ENCODE measurements around the gene MS4A14.
"Not testable (repeated sequence)": the region's sequence is repeated elsewhere in the genome, so short reads cannot be mapped to it uniquely, and the experiment has no call there.

Gene MS4A14

DNA sequence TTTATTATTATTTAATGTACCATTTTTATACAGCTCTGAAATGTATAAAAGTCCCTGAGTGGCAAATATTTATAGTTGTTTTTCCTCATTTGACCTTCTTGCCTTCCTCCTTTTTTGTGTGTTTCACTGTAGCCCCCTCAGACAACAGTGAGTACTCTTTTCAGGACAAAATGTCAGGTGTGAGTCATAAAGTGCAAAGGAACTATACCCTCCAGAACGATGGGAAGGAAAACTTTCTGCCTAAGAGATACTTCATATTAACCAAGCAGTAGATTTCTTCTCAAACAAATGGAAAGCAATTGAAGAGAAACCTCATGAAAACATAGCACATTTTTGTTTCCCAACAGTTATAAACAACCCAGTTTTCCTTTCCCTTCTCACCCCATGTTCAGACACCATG is 34.0 kb upstream of the MS4A14 start:
- Histone ChIP-seq H3K36me3 (ENCODE audit: control insufficient read depth, insufficient read depth, low read length) (no peaks in the 10 kb centered on the region), H2BK120ac (ENCODE audit: low read depth, low read length) (no peak overlapping the region), H2BK15ac (replicated peaks; ENCODE audit: low read depth) (no peak overlapping the region), H3K23ac (ENCODE audit: low read length) (no peak overlapping the region), H3K18ac (ENCODE audit: low read length) (no peak overlapping the region), H3K4ac (ENCODE audit: low read depth, low read length) (no peak overlapping the region), H2AK5ac (ENCODE audit: low read length) (no peak overlapping the region), H3K27me3 (ENCODE audit: insufficient read depth, low read length, poor library complexity) (no peaks in the 10 kb centered on the region), H3K56ac (ENCODE audit: low read length) (no peak overlapping the region), H3K4me2 (ENCODE audit: low read length) (no peak overlapping the region), H3K27ac (ENCODE audit: low read depth, low read length) (no peak overlapping the region), H4K8ac (ENCODE audit: low read depth, low read length) (no peak overlapping the region), H2BK5ac (ENCODE audit: low read length) (no peak overlapping the region), H3K4me1 (ENCODE audit: control insufficient read depth, low read depth, low read length) (no peaks in the 10 kb centered on the region), H4K5ac (ENCODE audit: low read length) (no peak overlapping the region), H3K79me2 (ENCODE audit: control insufficient read depth, insufficient read depth, low read length) (no peaks in the 10 kb centered on the region), H3K79me1 (ENCODE audit: low read length) (no peaks in the 10 kb centered on the region), H3K9ac (ENCODE audit: low read length) (no peak overlapping the region), H3K4me3 (ENCODE audit: low read length) (no peak overlapping the region)
- no CpG with 5 or more reads among the region's 1 CpG for WGBS (ENCODE audit: extremely low coverage, insufficient coverage, low lambda C conversion rate)
- DNase-seq = no peak

DNA sequence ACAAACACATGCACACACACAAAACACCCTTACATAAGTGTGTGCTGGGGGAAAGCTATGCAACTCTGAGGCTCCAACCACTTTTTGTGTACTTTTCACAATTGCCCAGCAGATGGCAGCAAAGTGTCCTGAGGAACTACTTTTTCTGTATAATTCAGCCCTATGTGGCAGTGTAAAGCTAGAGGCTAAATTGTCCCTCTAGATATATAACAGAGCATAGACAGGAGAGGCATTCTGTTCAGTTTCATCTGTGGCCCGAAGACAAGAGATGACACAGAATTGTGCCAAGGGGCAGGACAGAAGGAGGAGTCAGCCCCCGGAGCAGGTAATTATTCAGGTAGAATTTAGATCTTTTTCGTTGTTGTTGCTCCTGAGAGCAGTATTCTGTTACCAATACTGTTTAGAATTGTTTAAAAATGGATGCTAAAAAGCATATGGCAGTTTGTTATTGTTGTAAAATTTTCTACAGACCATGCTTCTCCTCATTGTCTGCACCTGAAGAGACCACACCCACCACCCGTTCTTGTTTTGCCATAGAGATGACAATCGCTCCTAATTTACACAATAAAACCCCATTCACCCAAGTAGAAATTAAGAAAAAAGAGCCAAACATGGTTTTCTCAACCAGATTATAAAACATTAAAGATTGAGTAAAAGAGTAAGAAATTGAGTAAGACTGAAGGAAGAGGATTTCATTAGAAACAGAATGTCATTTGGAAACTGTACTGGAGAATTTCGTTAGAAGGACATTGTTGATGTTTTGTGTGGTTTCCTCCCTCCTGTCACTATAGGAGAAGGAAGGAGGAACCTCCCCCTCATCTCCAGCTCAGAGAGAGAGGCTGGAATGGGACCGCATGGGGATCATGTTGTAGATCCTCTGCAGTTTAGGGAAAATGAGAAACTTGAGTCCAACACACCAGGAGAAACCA is 32.5 kb upstream of the MS4A14 start:
- Histone ChIP-seq H2BK15ac (replicated peaks; ENCODE audit: low read depth) (no peak overlapping the region), H2BK5ac (ENCODE audit: low read length) (no peak overlapping the region), H2BK120ac (ENCODE audit: low read depth, low read length) (no peak overlapping the region), H3K79me2 (ENCODE audit: control insufficient read depth, insufficient read depth, low read length) (no peaks in the 10 kb centered on the region), H4K8ac (ENCODE audit: low read depth, low read length) (no peak overlapping the region), H3K79me1 (ENCODE audit: low read length) (no peaks in the 10 kb centered on the region), H3K27me3 (ENCODE audit: insufficient read depth, low read length, poor library complexity) (no peaks in the 10 kb centered on the region), H3K4me2 (ENCODE audit: low read length) (no peak overlapping the region), H3K18ac (ENCODE audit: low read length) (no peak overlapping the region), H3K23ac (ENCODE audit: low read length) (no peak overlapping the region), H3K4me3 (ENCODE audit: low read length) (no peak overlapping the region), H3K56ac (ENCODE audit: low read length) (no peak overlapping the region), H3K36me3 (ENCODE audit: control insufficient read depth, insufficient read depth, low read length) (no peaks in the 10 kb centered on the region), H3K27ac (ENCODE audit: low read depth, low read length) (no peak overlapping the region), H4K5ac (ENCODE audit: low read length) (no peak overlapping the region), H3K9ac (ENCODE audit: low read length) (no peak overlapping the region), H3K4ac (ENCODE audit: low read depth, low read length) (no peak overlapping the region), H3K4me1 (ENCODE audit: control insufficient read depth, low read depth, low read length) (no peaks in the 10 kb centered on the region), H2AK5ac (ENCODE audit: low read length) (no peak overlapping the region)
- WGBS (ENCODE audit: extremely low coverage, insufficient coverage, low lambda C conversion rate) = no CpG with 5 or more reads among the region's 7 CpGs
- DNase-seq = peak; percentile 76

DNA sequence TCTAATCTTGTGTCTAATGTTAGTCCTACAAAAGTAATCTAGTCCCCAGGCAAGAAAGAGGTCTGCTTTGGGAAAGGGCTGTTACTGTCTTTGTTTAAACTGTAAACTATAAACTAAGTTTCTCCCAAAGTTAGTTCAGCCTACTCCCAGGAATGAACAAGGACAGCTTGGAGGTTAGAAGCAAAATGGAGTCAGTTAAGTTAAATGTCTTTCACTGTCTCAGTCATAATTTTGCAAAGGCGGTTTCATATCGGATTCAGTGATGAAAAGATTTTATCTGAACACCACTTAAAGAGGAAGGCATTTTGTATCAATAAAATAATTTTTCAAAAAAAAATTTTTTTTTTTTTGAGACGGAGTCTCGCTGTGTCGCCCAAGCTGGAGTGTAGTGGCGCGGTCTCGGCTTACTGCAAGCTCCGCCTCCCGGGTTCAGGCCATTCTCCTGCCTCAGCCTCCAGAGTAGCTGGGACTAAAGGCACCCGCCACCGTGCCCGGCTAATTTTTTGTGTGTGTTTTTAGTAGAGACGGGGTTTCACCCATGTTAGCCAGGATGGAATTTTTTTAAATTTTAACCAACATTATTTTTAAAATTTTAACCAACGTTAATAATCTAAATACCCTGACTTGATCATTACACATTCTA is 29.9 kb upstream of the MS4A14 start:
- not testable (repeated sequence) for H3K9ac ChIP-seq (ENCODE audit: low read length); H3K79me2 ChIP-seq (ENCODE audit: control insufficient read depth, insufficient read depth, low read length); DNase-seq; H2BK15ac ChIP-seq (replicated peaks; ENCODE audit: low read depth); H3K23ac ChIP-seq (ENCODE audit: low read length); H2AK5ac ChIP-seq (ENCODE audit: low read length); H4K5ac ChIP-seq (ENCODE audit: low read length); H3K56ac ChIP-seq (ENCODE audit: low read length); H2BK120ac ChIP-seq (ENCODE audit: low read depth, low read length); H3K36me3 ChIP-seq (ENCODE audit: control insufficient read depth, insufficient read depth, low read length); H3K18ac ChIP-seq (ENCODE audit: low read length); H4K8ac ChIP-seq (ENCODE audit: low read depth, low read length); H3K79me1 ChIP-seq (ENCODE audit: low read length); H2BK5ac ChIP-seq (ENCODE audit: low read length); H3K4me3 ChIP-seq (ENCODE audit: low read length); H3K4ac ChIP-seq (ENCODE audit: low read depth, low read length); H3K27ac ChIP-seq (ENCODE audit: low read depth, low read length); H3K27me3 ChIP-seq (ENCODE audit: insufficient read depth, low read length, poor library complexity); H3K4me1 ChIP-seq (ENCODE audit: control insufficient read depth, low read depth, low read length); H3K4me2 ChIP-seq (ENCODE audit: low read length)
- 100% methylated on average over 1 of the region's 15 CpGs for WGBS (ENCODE audit: extremely low coverage, insufficient coverage, low lambda C conversion rate)

DNA sequence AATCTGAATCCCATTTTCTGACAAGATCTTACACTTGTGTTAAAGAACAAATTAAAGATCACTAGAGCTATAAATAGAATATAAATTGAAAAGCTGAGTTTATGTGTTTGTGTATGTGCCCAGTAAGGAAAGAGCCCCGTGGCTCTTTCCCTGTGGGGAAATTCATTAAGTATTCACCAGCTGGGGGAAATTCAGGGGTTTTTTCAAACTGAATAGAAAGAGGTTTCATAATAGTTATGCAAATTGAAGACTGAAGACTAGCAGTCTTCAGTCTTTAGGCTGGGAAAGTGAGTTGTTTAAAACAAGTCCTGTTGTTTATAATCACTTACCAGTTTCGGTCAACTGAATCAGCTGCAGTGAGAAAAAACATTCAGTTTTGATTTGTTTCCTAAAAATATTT is 29.2 kb upstream of the MS4A14 start:
- Histone ChIP-seq H3K4me2 (ENCODE audit: low read length) (no peak overlapping the region), H2AK5ac (ENCODE audit: low read length) (no peak overlapping the region), H3K79me1 (ENCODE audit: low read length) (no peaks in the 10 kb centered on the region), H3K4ac (ENCODE audit: low read depth, low read length) (no peak overlapping the region), H3K4me3 (ENCODE audit: low read length) (no peak overlapping the region), H3K23ac (ENCODE audit: low read length) (no peak overlapping the region), H3K18ac (ENCODE audit: low read length) (no peak overlapping the region), H3K27me3 (ENCODE audit: insufficient read depth, low read length, poor library complexity) (no peaks in the 10 kb centered on the region), H4K8ac (ENCODE audit: low read depth, low read length) (no peak overlapping the region), H2BK120ac (ENCODE audit: low read depth, low read length) (no peak overlapping the region), H2BK5ac (ENCODE audit: low read length) (no peak overlapping the region), H3K36me3 (ENCODE audit: control insufficient read depth, insufficient read depth, low read length) (no peaks in the 10 kb centered on the region), H3K56ac (ENCODE audit: low read length) (no peak overlapping the region), H3K4me1 (ENCODE audit: control insufficient read depth, low read depth, low read length) (no peaks in the 10 kb centered on the region), H4K5ac (ENCODE audit: low read length) (no peak overlapping the region), H3K27ac (ENCODE audit: low read depth, low read length) (no peak overlapping the region), H3K9ac (ENCODE audit: low read length) (no peak overlapping the region), H3K79me2 (ENCODE audit: control insufficient read depth, insufficient read depth, low read length) (no peaks in the 10 kb centered on the region), H2BK15ac (replicated peaks; ENCODE audit: low read depth) (no peak overlapping the region)
- WGBS (ENCODE audit: extremely low coverage, insufficient coverage, low lambda C conversion rate) = no CpG with 5 or more reads among the region's 2 CpGs
- DNase-seq = no peak

DNA sequence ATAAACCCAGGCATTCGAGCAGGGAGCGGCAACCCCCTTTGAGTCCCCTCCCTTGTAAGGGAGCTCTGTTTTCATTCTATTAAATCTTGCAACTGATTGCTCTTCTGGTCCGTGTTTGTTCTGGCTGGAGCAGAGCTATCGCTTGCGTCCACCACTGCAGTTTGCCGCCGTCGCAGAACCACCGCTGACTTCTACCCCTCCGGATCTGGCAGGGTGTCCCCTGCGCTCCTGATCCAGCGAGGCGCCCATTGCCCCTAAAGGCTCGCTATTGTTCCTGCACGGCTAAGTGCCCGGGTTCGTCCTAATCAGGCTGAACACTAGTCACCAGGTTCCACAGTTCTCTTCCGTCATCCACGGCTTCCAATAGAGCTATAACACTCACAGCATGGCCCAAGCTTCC is 28.4 kb upstream of the MS4A14 start:
- no peak overlapping the region for H3K18ac ChIP-seq (ENCODE audit: low read length)
- H2BK5ac ChIP-seq (ENCODE audit: low read length) = no peak overlapping the region
- WGBS (ENCODE audit: extremely low coverage, insufficient coverage, low lambda C conversion rate) = no CpG with 5 or more reads among the region's 19 CpGs
- no peak overlapping the region for H3K9ac ChIP-seq (ENCODE audit: low read length)
- no peak overlapping the region for H3K4me3 ChIP-seq (ENCODE audit: low read length)
- no peak overlapping the region for H3K4me2 ChIP-seq (ENCODE audit: low read length)
- H3K56ac ChIP-seq (ENCODE audit: low read length) = no peak overlapping the region
- H4K8ac ChIP-seq (ENCODE audit: low read depth, low read length) = no peak overlapping the region
- H3K4ac ChIP-seq (ENCODE audit: low read depth, low read length) = no peak overlapping the region
- no peaks in the 10 kb centered on the region for H3K27me3 ChIP-seq (ENCODE audit: insufficient read depth, low read length, poor library complexity)
- DNase-seq = no peak
- no peak overlapping the region for H2AK5ac ChIP-seq (ENCODE audit: low read length)
- H2BK120ac ChIP-seq (ENCODE audit: low read depth, low read length) = no peak overlapping the region
- H3K27ac ChIP-seq (ENCODE audit: low read depth, low read length) = no peak overlapping the region
- H4K5ac ChIP-seq (ENCODE audit: low read length) = no peak overlapping the region
- no peak overlapping the region for H2BK15ac ChIP-seq (replicated peaks; ENCODE audit: low read depth)
- no peaks in the 10 kb centered on the region for H3K4me1 ChIP-seq (ENCODE audit: control insufficient read depth, low read depth, low read length)
- H3K79me2 ChIP-seq (ENCODE audit: control insufficient read depth, insufficient read depth, low read length) = no peaks in the 10 kb centered on the region
- no peaks in the 10 kb centered on the region for H3K79me1 ChIP-seq (ENCODE audit: low read length)
- no peaks in the 10 kb centered on the region for H3K36me3 ChIP-seq (ENCODE audit: control insufficient read depth, insufficient read depth, low read length)
- H3K23ac ChIP-seq (ENCODE audit: low read length) = no peak overlapping the region

All from mesendoderm (in vitro differentiated cells).